ENCODE data around the gene HIPK3. TPM values are rescaled to one million over a fixed set of nuclear protein-coding genes. Genes with fewer than 3 reads are reported as not detected.

Gene HIPK3
- polyA plus RNA-seq, 1 donor from 2014 or later, result 25.5 TPM

DNA sequence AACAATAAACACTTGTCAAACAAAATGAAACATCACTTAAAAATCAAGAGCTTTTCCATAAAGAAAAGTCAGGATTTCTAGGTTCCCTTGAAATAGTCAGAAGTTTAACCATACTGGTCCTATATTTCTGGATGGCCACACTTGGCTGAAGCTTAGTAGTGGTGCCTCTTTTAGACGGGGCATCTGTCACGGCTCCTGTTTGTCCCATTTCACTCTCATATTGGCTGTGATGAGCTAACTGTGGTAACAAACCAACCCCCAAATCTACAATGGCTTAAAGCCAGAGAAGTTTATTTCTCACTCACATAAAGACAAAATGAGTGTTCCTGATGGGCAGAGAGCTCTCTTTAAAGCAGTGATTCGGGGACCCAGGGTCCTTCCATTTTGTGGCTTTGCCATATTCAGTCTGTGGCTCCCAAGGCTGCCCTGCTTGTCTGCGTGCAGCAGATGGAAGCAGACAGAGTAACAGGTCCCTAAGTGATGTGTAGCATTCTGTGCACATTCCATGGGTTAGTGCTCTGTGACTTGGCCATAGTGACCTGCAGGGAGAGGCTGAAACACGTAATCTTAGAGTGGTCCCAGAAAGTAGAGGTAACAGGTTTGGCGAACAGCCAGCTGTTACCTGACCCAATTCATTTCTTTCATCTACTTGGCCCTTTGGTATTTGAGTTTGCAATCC is 137.4 kb downstream of the HIPK3 start:
- no peaks in the 10 kb centered on the region for H3K9me3 ChIP-seq (ENCODE audit: low read length)
- TF ChIP-seq EZH2 (IDR thresholded peaks at IDR 0.05; ENCODE audit: borderline replicate concordance, insufficient read depth, low read length, poor library complexity, severe bottlenecking) (no peak), SMC3 (conservative IDR thresholded peaks at IDR 0.05; ENCODE audit: poor library complexity) (no peak), RAD21 (conservative IDR thresholded peaks at IDR 0.05) (no peak), POLR2AphosphoS5 (IDR thresholded peaks at IDR 0.05) (no peak), EP300 (conservative IDR thresholded peaks at IDR 0.05; ENCODE audit: poor library complexity, severe bottlenecking) (no peak), CTCF (IDR thresholded peaks at IDR 0.05; ENCODE audit: poor library complexity, severe bottlenecking) (no peak), REST (IDR thresholded peaks at IDR 0.05; ENCODE audit: borderline replicate concordance) (no peak), MXI1 (conservative IDR thresholded peaks at IDR 0.05; ENCODE audit: poor library complexity, severe bottlenecking) (no peak), TAF1 (IDR thresholded peaks at IDR 0.05; ENCODE audit: low read depth) (no peak)
- H2AFZ ChIP-seq (ENCODE audit: low read depth, low read length), result no peak overlapping the region
- no peaks in the 10 kb centered on the region for H4K20me1 ChIP-seq (ENCODE audit: insufficient read depth)
- no peaks in the 10 kb centered on the region for H3K79me2 ChIP-seq (replicated peaks; ENCODE audit: insufficient read depth, low read length)
- H3K27ac ChIP-seq (ENCODE audit: low read length), result no peak overlapping the region
- no peaks in the 10 kb centered on the region for H3K36me3 ChIP-seq (ENCODE audit: insufficient read depth, low read length)
- H3K27me3 ChIP-seq (ENCODE audit: insufficient read depth, low read depth, low read length), result no peaks in the 10 kb centered on the region
- no peaks in the 10 kb centered on the region for H3K9me2 ChIP-seq (ENCODE audit: insufficient read depth, low read length)
- no peak overlapping the region for H3K9ac ChIP-seq (ENCODE audit: low read length)
- no peak overlapping the region for H3K4me3 ChIP-seq (ENCODE audit: low read length)
- peaks cover 3% of the 10 kb centered on the region for H3F3A ChIP-seq (ENCODE audit: insufficient read depth, low read length, poor library complexity, severe bottlenecking)
- H3K4me2 ChIP-seq (ENCODE audit: low read length), result no peak overlapping the region

DNA sequence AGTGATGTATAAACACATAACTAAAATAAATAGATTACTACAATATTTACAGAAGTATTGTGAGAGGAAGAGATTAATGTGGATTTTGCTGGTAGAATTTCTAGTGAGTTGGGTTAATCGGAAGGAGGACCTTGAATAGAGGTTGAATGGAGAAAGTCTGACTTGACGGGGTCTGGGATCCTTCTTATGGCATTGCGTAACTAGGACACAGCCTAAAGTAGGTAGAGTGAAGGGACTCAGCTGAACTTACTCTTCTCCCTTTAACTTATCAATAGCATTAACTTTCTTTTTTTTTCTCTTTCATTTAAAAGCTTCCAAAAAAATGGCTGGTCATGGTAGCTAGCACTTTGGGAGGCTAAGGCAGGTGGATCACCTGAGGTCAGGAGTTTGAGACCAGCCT is 139.2 kb downstream of the HIPK3 start:
- no peak overlapping the region for H3K9ac ChIP-seq (ENCODE audit: low read length)
- no peaks in the 10 kb centered on the region for H3K36me3 ChIP-seq (ENCODE audit: insufficient read depth, low read length)
- H3F3A ChIP-seq (ENCODE audit: insufficient read depth, low read length, poor library complexity, severe bottlenecking), result no peaks in the 10 kb centered on the region
- no peaks in the 10 kb centered on the region for H3K79me2 ChIP-seq (replicated peaks; ENCODE audit: insufficient read depth, low read length)
- no peak overlapping the region for H3K4me2 ChIP-seq (ENCODE audit: low read length)
- H3K4me3 ChIP-seq (ENCODE audit: low read length), result no peak overlapping the region
- TF ChIP-seq EP300 (conservative IDR thresholded peaks at IDR 0.05; ENCODE audit: poor library complexity, severe bottlenecking) (no peak), TAF1 (IDR thresholded peaks at IDR 0.05; ENCODE audit: low read depth) (no peak), SMC3 (conservative IDR thresholded peaks at IDR 0.05; ENCODE audit: poor library complexity) (no peak), RAD21 (conservative IDR thresholded peaks at IDR 0.05) (no peak), EZH2 (IDR thresholded peaks at IDR 0.05; ENCODE audit: borderline replicate concordance, insufficient read depth, low read length, poor library complexity, severe bottlenecking) (no peak), REST (IDR thresholded peaks at IDR 0.05; ENCODE audit: borderline replicate concordance) (no peak), CTCF (IDR thresholded peaks at IDR 0.05; ENCODE audit: poor library complexity, severe bottlenecking) (no peak), POLR2AphosphoS5 (IDR thresholded peaks at IDR 0.05) (no peak), MXI1 (conservative IDR thresholded peaks at IDR 0.05; ENCODE audit: poor library complexity, severe bottlenecking) (no peak)
- no peaks in the 10 kb centered on the region for H3K9me3 ChIP-seq (ENCODE audit: low read length)
- no peaks in the 10 kb centered on the region for H4K20me1 ChIP-seq (ENCODE audit: insufficient read depth)
- no peaks in the 10 kb centered on the region for H3K9me2 ChIP-seq (ENCODE audit: insufficient read depth, low read length)
- no peaks in the 10 kb centered on the region for H3K27me3 ChIP-seq (ENCODE audit: insufficient read depth, low read depth, low read length)
- no peak overlapping the region for H2AFZ ChIP-seq (ENCODE audit: low read depth, low read length)
- H3K27ac ChIP-seq (ENCODE audit: low read length), result no peak overlapping the region

Measured in neural cell (in vitro differentiated cells).